Activated B cell treated with CpG ODN at 0.5 μM for 24 hours (primary cell): ENCODE data around the gene ATP11A. TPM values are rescaled to one million over a fixed set of nuclear protein-coding genes. Genes with fewer than 3 reads are reported as not detected.

Source experiments
- ATAC-seq: fragments of 200-7000 bp; cut with Tn5 transposase; one replicate; pipeline ENCODE4 v1.10.0; 2021; ENCODE audit warnings: low read depth, mild to moderate bottlenecking, moderate library complexity
- CTCF ChIA-PET: fragments of 350-600 bp; sonication (Branson Sonifier 250); formaldehyde crosslinking; loops from one replicate; lab custom pipeline; 2021; ENCODE audit warnings: antibody characterized with exemption; lab: Charles Lee
- POLR2A ChIA-PET: fragments of 350-600 bp; sonication (Branson Sonifier 250); formaldehyde crosslinking; loops from one replicate; lab custom pipeline; 2021; ENCODE audit warnings: antibody characterized with exemption; lab: Charles Lee
- DNase-seq: peaks from one replicate; pipeline ENCODE4 v3.0.0; 2022
- H3K27ac Mint-ChIP-seq: one replicate; pipeline ENCODE4 v1.8.0; 2020; ENCODE audit warnings: mixed read lengths
- H3K27me3 Mint-ChIP-seq: one replicate; pipeline ENCODE4 v1.8.0; 2021; ENCODE audit warnings: mixed read lengths
- H3K36me3 Mint-ChIP-seq: one replicate; pipeline ENCODE4 v1.8.0; 2021; ENCODE audit warnings: low read depth, mixed read lengths
- H3K4me1 Mint-ChIP-seq: one replicate; pipeline ENCODE4 v1.8.0; 2021; ENCODE audit warnings: mixed read lengths
- H3K4me3 Mint-ChIP-seq: one replicate; pipeline ENCODE4 v1.8.0; 2020; ENCODE audit warnings: mild to moderate bottlenecking, mixed read lengths
- H3K9me3 Mint-ChIP-seq: one replicate; pipeline ENCODE4 v1.8.0; 2020; ENCODE audit warnings: mixed read lengths
- CTCF ChIP-seq: fragments of 200-600 bp; IDR thresholded peaks from one replicate; pipeline ENCODE4 v1.8.0; 2022; ENCODE audit warnings: antibody characterized with exemption, mild to moderate bottlenecking
- intact Hi-C: fragments of 100-400 bp; cut with micrococcal nuclease; formaldehyde crosslinking; loops from one replicate; pipeline ENCODE4 v1.15.1; 2024
- total RNA-seq: library from RNA; stranded (reverse); gene quantifications from 2 replicates; pipeline ENCODE4 v1.2.3, GENCODE V29; 2022

The ATP11A gene
- total RNA-seq, 1 donor from 2014 or later: 49.6 TPM

GRCh38 chr13:112767506-112768471 is 78.0 kb downstream of the ATP11A start:
- intact Hi-C loops: loop anchor here (5.0 kb wide), 2 partner anchors 35 to 75 kb away; partner anchors contain the start of gene ATP11A
- H3K27ac Mint-ChIP-seq: peak overlapping the region; percentile 77
- peaks cover 25% of the 10 kb centered on the region for H3K4me1 Mint-ChIP-seq
- no peaks in the 10 kb centered on the region for H3K9me3 Mint-ChIP-seq
- CTCF ChIA-PET: no interaction called here
- POLR2A ChIA-PET: no interaction called here
- no peak for TF ChIP-seq CTCF
- H3K27me3 Mint-ChIP-seq: no peaks in the 10 kb centered on the region
- H3K36me3 Mint-ChIP-seq: peaks cover 2% of the 10 kb centered on the region
- H3K4me3 Mint-ChIP-seq: peak overlapping the region; percentile 80
- DNase-seq: peak; percentile 22
- peak; percentile 85 for ATAC-seq

GRCh38 chr13:112768795-112769481 is 79.1 kb downstream of the ATP11A start:
- Mint-ChIP-seq H3K4me3 (no peak overlapping the region), H3K4me1 (peaks cover 23% of the 10 kb centered on the region), H3K36me3 (peaks cover 2% of the 10 kb centered on the region), H3K27me3 (no peaks in the 10 kb centered on the region), H3K27ac (no peak overlapping the region), H3K9me3 (no peaks in the 10 kb centered on the region)
- intact Hi-C loops: loop anchor here (5.0 kb wide), 2 partner anchors 33 to 77 kb away; partner anchors contain the start of gene ATP11A
- no peak for TF ChIP-seq CTCF
- ATAC-seq: no peak
- POLR2A ChIA-PET: no interaction called here
- no peak for DNase-seq
- CTCF ChIA-PET: no interaction called here

- Mint-ChIP-seq H3K9me3 (no peaks in the 10 kb centered on the region), H3K4me1 (peaks cover 23% of the 10 kb centered on the region), H3K27ac (no peak overlapping the region), H3K36me3 (peaks cover 2% of the 10 kb centered on the region), H3K27me3 (no peaks in the 10 kb centered on the region), H3K4me3 (no peak overlapping the region)
- no peak for TF ChIP-seq CTCF
- intact Hi-C loops: loop anchor here (5.0 kb wide), 2 partner anchors 33 to 77 kb away; partner anchors contain the start of gene ATP11A
- POLR2A ChIA-PET: no interaction called here
- CTCF ChIA-PET: no interaction called here
- ATAC-seq: no peak
- DNase-seq: no peak
These were observed 79.8 kb downstream of the ATP11A start for GRCh38 chr13:112769615-112770014.

GRCh38 chr13:112770504-112770903 is 80.7 kb downstream of the ATP11A start:
- ChIA-PET POLR2A (no interaction called here), CTCF (no interaction called here)
- H3K4me3 Mint-ChIP-seq: no peak overlapping the region
- no peak for DNase-seq
- peaks cover 23% of the 10 kb centered on the region for H3K4me1 Mint-ChIP-seq
- intact Hi-C loops: no loop called here
- H3K27me3 Mint-ChIP-seq: no peaks in the 10 kb centered on the region
- no peak overlapping the region for H3K27ac Mint-ChIP-seq
- no peaks in the 10 kb centered on the region for H3K9me3 Mint-ChIP-seq
- ATAC-seq: no peak
- no peak for TF ChIP-seq CTCF
- H3K36me3 Mint-ChIP-seq: peaks cover 2% of the 10 kb centered on the region
